HG03103 (cell line): ENCODE results near the gene RGL4.

Experiments
- ATAC-seq: cut with Tn5 transposase; IDR thresholded peaks from one replicate; pipeline ENCODE4 v1.9.1; 2021; ENCODE audit warnings: low read depth; ENCODE audit not compliant: unreplicated experiment

RGL4 gene

GRCh38 chr22:23697031-23697970, 6.5 kb downstream of the RGL4 start:
- ATAC-seq = no peak

GRCh38 chr22:23698094-23698493, 7.3 kb downstream of the RGL4 start:
- ATAC-seq = no peak

GRCh38 chr22:23698673-23699235, 7.9 kb downstream of the RGL4 start:
- ATAC-seq = no peak

- no peak for ATAC-seq
Observed at GRCh38 chr22:23700706-23701105, 9.9 kb downstream of the RGL4 start.

- ATAC-seq = no peak
Observed at GRCh38 chr22:23704062-23704461, 13.2 kb downstream of the RGL4 start.

GRCh38 chr22:23704829-23705228, 14.0 kb downstream of the RGL4 start:
- no peak for ATAC-seq

- ATAC-seq = no peak
Observed at GRCh38 chr22:23705358-23705757, 14.5 kb downstream of the RGL4 start.

- ATAC-seq = no peak
Observed at GRCh38 chr22:23708270-23708669, 17.5 kb downstream of the RGL4 start.

GRCh38 chr22:23709107-23709506, 18.3 kb downstream of the RGL4 start:
- ATAC-seq = no peak

- no peak for ATAC-seq
Observed at GRCh38 chr22:23712256-23712655, 21.4 kb downstream of the RGL4 start.

GRCh38 chr22:23713696-23714595, 23.1 kb downstream of the RGL4 start:
- no peak for ATAC-seq

GRCh38 chr22:23714596-23715578, 24.1 kb downstream of the RGL4 start:
- no peak for ATAC-seq

GRCh38 chr22:23715806-23716375, 25.1 kb downstream of the RGL4 start:
- ATAC-seq = no peak

- peak; percentile 79 for ATAC-seq
Observed at GRCh38 chr22:23716811-23717801, 26.3 kb downstream of the RGL4 start.

GRCh38 chr22:23718371-23719165, 27.8 kb downstream of the RGL4 start:
- no peak for ATAC-seq

GRCh38 chr22:23720855-23721254, 30.0 kb downstream of the RGL4 start:
- ATAC-seq = no peak

GRCh38 chr22:23722160-23722559, 31.3 kb downstream of the RGL4 start:
- ATAC-seq = no peak

- no peak for ATAC-seq
Observed at GRCh38 chr22:23722724-23723123, 31.9 kb downstream of the RGL4 start.
